GM18909 (cell line): ENCODE results near the gene HIRA.

Experiments
- ATAC-seq: cut with Tn5 transposase; IDR thresholded peaks from one replicate; pipeline ENCODE4 v1.9.1; 2021; ENCODE audit warnings: mild to moderate bottlenecking; ENCODE audit not compliant: unreplicated experiment, poor library complexity

HIRA gene

DNA sequence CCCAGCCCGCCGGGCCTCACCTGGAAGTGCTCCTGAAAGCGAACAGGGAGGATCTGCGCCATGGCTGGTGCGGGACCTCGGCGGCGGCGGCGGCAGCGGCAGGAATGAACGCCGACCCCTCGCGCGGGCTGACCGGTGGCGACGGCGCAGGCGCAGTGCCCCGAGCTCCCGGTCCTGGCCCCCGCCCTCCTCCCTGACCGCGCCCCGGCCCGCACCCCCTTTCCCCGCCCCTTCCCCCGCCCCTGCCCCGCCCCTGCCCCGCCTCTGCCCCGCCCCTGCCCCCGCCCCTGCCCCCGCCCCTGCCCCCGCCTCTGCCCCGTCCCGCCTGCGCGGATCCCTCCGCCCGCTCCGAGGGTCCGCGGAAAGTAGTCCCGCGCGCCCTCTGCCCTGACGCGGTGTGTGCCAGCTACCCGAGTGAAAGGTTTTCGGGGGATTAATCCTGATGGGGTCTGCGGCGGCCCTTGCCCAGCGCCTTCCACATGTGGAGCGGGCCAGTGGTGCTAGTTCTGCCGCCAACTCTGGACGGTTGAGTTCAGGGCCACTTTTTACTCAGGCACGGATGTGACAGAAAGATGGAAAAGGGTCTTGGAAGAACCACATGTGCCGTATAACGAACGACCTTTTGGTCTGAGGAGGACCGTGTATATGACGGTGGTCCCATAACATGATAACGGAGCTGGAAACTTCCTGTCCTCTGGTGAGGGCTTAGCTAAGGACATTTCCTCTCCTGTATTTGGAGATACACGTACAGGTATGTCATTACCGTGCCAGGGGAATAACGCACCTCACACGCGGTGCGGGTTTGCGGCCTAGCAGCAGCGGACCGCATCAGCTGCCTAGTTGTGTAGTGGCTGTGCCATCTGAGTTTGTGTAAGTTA is 139.7 kb downstream of the HIRA start, which contains the start of gene CLTCL1:
Gene CLTCL1, minus strand, starts transcription at position 140 of the 878 bp plus-strand sequence. Its CDS starts 78 bp downstream, at position 62.
- peak; percentile 56 for ATAC-seq

DNA sequence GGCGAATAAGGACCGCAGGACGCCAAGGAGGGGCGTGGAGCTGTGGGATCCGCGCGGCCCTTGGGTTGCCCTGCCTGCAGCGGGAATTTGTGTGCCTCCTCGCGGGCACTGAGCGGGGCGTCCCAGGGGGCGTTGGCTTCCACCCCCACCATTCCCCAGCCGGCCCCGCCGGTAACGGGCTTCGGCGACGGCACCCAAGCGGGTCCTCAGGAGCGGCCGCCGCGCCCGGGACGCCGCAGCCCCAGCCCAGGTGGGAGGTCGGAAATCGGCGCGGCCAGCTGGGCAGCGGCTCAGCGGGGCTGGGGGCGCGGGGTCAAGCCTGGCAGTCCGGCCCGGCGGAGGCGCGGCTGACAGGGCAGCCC is 140.3 kb downstream of the HIRA start:
- ATAC-seq, result peak; percentile 21

DNA sequence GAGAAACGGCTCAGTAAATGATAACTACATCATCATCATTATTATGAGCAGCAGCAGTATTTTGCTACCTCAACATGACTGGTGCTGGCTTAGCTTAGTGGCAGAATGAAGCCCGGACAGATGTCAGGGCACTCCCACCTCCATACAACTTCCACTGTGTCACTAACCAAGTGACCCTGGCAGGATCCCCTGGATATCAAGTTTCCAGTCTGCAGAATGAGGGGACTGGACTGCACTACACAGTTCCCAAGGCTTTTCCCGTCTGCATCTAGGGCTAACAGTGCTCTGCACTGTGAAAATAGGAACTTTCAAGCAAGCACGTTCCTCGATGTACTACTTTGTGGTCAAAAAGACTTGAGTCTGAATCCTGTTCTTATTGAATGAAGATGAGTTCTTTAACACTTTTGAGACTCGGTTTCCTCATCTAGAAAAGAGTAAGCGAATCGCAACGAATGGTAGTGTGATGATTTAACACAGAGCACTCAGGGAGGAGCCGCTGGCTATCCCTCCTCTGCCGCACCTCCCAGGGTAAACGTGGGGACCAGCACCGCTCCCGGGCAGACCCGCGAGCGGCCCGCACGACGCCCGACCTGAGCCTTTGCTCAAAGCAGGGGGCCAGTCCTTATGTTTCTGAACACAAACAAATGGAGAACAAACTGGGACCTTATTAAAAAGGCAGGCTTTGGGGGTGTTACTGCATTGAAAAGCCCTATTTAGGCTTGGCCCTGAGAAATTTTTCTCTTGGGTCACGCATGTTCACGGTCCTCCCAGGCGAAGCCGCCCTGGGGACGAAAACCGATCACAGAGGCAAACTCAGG is 140.9 kb downstream of the HIRA start:
- ATAC-seq, result no peak

DNA sequence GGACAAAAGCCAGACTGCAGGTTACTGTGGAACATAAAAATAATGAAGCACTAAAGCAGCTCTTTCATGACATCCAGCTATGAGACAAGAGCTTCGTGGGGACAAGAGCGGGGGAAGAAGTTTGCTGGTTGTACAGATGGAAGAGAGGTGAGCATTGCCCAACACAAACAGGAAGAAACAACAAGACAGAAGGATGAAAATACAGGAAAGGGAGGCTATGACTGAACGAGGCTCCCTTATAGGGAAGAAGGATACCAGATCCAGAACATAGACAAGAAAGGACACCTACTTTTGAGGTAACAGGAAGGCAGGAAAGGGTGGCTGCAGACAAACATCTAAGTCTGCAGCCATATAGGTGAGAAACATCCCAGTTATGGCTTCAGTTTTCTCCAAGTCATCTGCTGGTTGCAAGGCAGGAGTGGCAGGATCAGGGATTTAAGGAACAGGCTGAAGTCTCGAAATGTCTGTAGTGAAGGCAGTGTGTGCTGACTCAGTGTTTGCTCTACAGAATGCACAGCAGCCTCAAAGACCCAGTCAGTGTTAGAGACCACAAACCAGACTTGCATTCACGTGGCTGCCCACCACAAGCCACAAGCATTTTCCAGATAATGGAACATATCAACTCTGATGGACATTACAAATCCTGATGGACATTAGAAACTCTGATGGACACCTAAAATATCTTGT is 141.9 kb downstream of the HIRA start:
- ATAC-seq, result no peak

DNA sequence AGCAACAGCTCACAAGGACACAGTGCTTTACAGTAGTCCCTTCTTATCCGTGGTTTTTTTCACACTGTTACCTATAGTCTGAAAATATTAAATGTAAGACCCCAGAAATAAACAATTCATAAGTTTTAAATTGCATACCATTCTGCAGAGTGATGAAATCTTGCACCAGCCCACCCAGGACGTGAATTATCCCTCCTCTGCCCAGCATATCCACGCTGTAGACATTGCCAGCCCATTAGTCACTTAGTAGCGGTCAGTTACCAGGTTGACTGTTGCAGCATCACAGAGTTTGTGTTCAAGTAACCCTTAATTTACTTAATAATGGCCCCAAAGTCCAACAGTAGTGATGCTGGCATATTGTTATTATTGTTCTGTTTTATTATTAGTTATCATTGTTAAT is 143.6 kb downstream of the HIRA start:
- no peak for ATAC-seq

DNA sequence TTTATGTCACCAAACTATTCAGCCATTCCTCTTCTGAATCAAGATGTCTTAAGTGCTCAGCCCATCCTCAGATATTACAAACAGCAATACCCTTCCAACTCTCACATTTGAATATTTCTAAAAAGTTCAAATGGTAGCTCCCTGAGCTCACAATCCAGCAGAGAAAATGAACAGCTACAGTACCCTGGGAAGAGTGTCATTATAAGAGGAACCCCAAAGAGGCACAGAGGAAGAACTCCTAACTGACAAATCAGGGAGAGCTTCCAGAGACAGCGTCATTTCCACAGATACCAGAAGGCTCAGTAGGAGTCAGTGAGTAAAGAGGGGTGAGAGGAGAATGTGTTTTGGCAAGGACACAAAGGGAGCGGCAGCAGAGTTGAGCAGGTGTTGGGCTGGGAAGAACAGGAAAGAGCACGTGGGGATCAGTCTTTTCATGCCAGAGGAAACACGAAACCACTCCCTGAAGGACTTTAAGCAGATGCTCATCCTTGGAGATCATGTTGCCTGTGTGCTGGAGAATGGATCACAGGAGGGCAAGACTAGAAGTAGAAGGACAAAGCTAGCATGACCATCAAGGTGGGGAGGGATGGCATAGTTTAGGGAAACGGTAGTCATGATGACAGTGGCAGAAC is 144.3 kb downstream of the HIRA start:
- no peak for ATAC-seq

DNA sequence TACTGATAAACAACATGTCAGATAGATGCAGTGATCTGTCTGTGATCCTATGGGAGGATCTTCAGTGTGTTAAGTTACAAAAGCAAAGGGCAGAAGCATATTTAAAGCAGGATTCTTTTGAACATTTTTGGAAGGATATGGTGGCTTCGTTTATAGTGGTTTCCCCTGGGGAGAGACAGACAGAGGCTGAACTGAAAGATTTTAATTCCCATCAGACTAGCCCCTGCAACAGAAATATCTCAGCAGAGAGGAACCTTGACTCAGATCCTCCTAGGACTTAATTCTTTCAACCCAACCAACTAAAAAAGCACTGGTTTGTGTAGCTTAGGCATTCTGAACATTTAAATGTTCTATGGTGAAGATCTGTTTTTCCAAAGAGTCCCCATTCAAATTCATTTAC is 145.7 kb downstream of the HIRA start:
- ATAC-seq, result no peak
